Lower lobe of right lung (tissue), 2 donors: Measurements from ENCODE around the gene STAC3. TPM values are rescaled to one million over a fixed set of nuclear protein-coding genes. Genes with fewer than 3 reads are reported as not detected.

ENCODE experiments used
- ATAC-seq, 2 donors: fragments of 200-7000 bp; cut with Tn5 transposase; one replicate each; pipeline ENCODE4 v1.9.1; 2020 to 2022; ENCODE audit warnings: mild to moderate bottlenecking in 2 of 2, moderate library complexity in 2 of 2
- DNase-seq: peaks from one replicate; pipeline ENCODE4 v3.0.0-alpha.2; 2020
- H3K27ac ChIP-seq: fragments of 200-600 bp; one replicate; pipeline ENCODE4 v1.8.0; 2022
- H3K27me3 ChIP-seq: fragments of 200-600 bp; one replicate; pipeline ENCODE4 v1.8.0; 2022; ENCODE audit warnings: low read depth
- H3K36me3 ChIP-seq: fragments of 200-600 bp; one replicate; pipeline ENCODE4 v1.8.0; 2022; ENCODE audit warnings: mild to moderate bottlenecking
- H3K4me1 ChIP-seq: fragments of 200-600 bp; one replicate; pipeline ENCODE4 v1.8.0; 2022
- H3K4me3 ChIP-seq: fragments of 200-600 bp; one replicate; pipeline ENCODE4 v1.8.0; 2022; ENCODE audit warnings: mild to moderate bottlenecking
- H3K9me3 ChIP-seq: fragments of 200-600 bp; one replicate; pipeline ENCODE4 v1.8.0; 2022
- CTCF ChIP-seq: fragments of 200-600 bp; IDR thresholded peaks from one replicate; pipeline ENCODE4 v1.8.0; 2022; ENCODE audit warnings: antibody characterized with exemption, mild to moderate bottlenecking
- intact Hi-C: fragments of 100-400 bp; cut with DNase I; formaldehyde crosslinking; loops from one replicate; pipeline ENCODE4 v1.11.0; 2022
- total RNA-seq: library from RNA; stranded (reverse); fragmentation: NEBNext Ultra II Directional; extraction: Animal tissue kit (Norgen Biotek cat#: 25700); gene quantifications from one replicate; pipeline ENCODE4 v1.2.1, GENCODE V29; 2021
- donor health status: DM: no; HTN: yes; CAD: no; lungs with severe emphysema.

Gene STAC3
- total RNA-seq, 1 donor from 2014 or later: 8.7 TPM

DNA sequence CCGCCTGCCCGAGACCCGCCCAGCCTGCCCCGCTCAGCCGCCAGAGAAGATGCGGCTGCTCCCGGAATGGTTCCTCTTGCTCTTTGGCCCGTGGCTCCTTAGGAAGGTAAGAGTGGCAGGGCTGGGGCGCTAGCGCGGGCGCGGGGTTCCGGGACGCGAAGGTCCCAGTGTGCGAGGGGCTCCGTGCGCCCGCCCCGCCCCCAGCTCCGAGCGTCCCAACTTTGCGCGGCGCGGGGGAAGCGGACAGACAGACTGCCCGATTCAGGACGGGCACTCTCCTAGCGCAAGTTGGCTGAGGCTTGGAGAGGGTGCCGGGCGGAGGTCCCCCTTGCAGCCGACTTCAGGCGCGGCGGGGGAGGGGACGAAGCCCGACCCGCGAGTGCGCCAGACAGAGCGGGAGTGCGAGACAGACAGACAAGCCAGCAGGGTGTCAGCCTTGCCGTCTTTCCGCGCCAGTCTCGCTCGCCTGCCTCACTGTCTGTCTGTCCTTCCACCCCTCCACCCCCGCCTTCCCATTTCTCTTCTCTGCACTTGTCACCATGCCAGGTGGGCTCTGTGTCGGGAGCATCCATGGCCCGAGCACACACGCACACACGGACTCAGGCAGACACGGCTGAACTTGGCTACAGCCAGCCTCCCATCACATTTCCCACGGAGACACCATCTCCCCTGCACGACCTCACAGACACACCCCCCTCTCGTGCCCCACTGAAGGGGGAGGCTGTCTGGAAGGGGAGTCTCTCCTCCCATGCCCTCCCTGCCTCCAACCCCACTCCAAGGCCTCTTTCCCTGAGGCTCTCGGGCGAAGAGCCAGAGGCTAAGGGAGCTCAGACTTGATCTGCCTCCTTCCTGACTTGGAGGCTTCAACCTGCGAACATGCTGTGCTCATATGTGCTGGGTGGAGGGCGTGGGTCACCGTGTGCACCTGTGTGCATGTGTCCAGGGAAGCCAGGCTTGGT, 33.8 kb downstream of the STAC3 start:
- Histone ChIP-seq H3K4me3 (peak overlapping the region; percentile 52), H3K36me3 (peaks cover 6% of the 10 kb centered on the region), H3K27me3 (peaks cover 79% of the 10 kb centered on the region), H3K9me3 (no peaks in the 10 kb centered on the region), H3K4me1 (peaks cover 39% of the 10 kb centered on the region), H3K27ac (no peak overlapping the region)
- TF ChIP-seq CTCF: no peak
- no peak for ATAC-seq
- intact Hi-C loops: no loop called here
- DNase-seq: no peak

GRCh38 chr12:57216014-57216911, 34.7 kb downstream of the STAC3 start, which contains the start of gene NXPH4:
Gene NXPH4 (plus strand): TSS chr12:57216794. CDS start chr12:57216970, 176 bp downstream.
- no peak for DNase-seq
- peaks cover 15% of the 10 kb centered on the region for H3K36me3 ChIP-seq
- peaks cover 69% of the 10 kb centered on the region for H3K27me3 ChIP-seq
- peak within 1 kb of the TSS; percentile 52 for H3K4me3 ChIP-seq
- peaks cover 39% of the 10 kb centered on the region for H3K4me1 ChIP-seq
- TF ChIP-seq CTCF: no peak
- H3K27ac ChIP-seq: no peak within 1 kb of the TSS
- intact Hi-C loops: no loop called here
- H3K9me3 ChIP-seq: no peaks in the 10 kb centered on the region
- ATAC-seq: peak; percentile 5 to 6

- no peak overlapping the region for H3K27ac ChIP-seq
Observed at GRCh38 chr12:57215668-57216013, 35.3 kb downstream of the STAC3 start.

DNA sequence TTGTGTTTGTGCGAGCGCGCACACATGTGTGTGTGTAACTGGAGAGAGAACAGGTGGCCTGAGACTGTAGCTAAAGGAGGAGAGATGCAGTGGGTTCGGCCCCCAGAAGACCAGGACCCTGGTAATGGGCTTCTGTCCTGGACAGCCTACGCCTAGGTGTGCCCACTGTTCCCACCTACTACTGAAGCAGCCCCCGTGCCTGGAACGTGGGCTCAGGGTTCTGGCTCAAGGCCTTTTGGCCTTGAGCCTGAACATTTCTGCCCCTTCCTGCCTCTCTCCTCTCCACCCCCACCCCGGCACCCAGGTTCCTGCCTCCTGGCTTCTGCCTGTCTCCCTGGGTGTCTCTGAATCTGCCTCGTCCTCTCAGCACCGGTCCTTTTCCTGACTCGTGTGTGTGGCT, 35.9 kb downstream of the STAC3 start:
- Histone ChIP-seq H3K27ac (no peak overlapping the region), H3K27me3 (peaks cover 59% of the 10 kb centered on the region), H3K36me3 (peaks cover 27% of the 10 kb centered on the region), H3K4me3 (no peak overlapping the region), H3K4me1 (peaks cover 39% of the 10 kb centered on the region), H3K9me3 (no peaks in the 10 kb centered on the region)
- DNase-seq (no peak), ATAC-seq (no peak)
- TF ChIP-seq CTCF: no peak
- intact Hi-C loops: no loop called here

More at GRCh38 chr12:57215668-57216013, 35.3 kb downstream of the STAC3 start:
- peak in 1 of 2 donors; percentile 1 for ATAC-seq
- no peak for DNase-seq
- Histone ChIP-seq H3K4me1 (peaks cover 39% of the 10 kb centered on the region), H3K27me3 (peaks cover 64% of the 10 kb centered on the region), H3K36me3 (peaks cover 21% of the 10 kb centered on the region), H3K4me3 (no peak overlapping the region), H3K9me3 (no peaks in the 10 kb centered on the region)
- no peak for TF ChIP-seq CTCF
- intact Hi-C loops: no loop called here

DNA sequence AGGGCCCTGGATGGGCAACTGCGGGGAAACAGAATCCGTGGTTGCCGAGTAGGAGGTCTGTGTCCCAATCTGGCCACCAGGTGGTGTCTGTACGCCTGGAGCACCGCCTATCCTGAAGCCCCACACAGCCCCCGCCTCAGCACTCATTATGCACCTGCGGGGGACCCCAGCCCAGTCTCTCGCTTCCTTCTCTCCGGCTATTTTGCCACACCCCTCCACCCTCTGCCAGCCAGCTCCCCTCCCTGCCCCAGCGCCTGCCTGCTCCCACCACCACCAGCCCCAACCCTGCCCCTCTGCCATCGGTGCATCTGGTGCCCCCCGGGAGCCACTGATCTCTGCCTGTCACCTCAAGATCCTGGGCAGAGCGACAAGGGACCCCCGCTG, 36.6 kb downstream of the STAC3 start:
- H3K9me3 ChIP-seq: no peaks in the 10 kb centered on the region
- DNase-seq (no peak), ATAC-seq (peak; percentile 66 to 77)
- TF ChIP-seq CTCF: peak; percentile 66
- peaks cover 34% of the 10 kb centered on the region for H3K36me3 ChIP-seq
- H3K27ac ChIP-seq: no peak overlapping the region
- H3K4me1 ChIP-seq: peaks cover 39% of the 10 kb centered on the region
- peaks cover 52% of the 10 kb centered on the region for H3K27me3 ChIP-seq
- intact Hi-C loops: no loop called here
- no peak overlapping the region for H3K4me3 ChIP-seq
